SK-N-SH treated with all-trans-retinoic acid at 6 μM for 48 hours (cell line): ENCODE data around the gene ANKUB1.

ENCODE experiments used
- ATAC-seq: fragments of 200-7000 bp; cut with Tn5 transposase; 3 replicates; pipeline ENCODE4 v1.9.1; 2020; ENCODE audit warnings: mild to moderate bottlenecking, moderate library complexity
- ARNTL ChIP-seq: fragments of 450-650 bp; formaldehyde crosslinking; IDR thresholded peaks from 2 replicates; pipeline ENCODE4 v1.5.0; 2020; ENCODE audit warnings: low read depth, mild to moderate bottlenecking, moderate library complexity, borderline replicate concordance
- BACH2 ChIP-seq: fragments of 250-450 bp; sonication (Bioruptor Pico); IDR thresholded peaks from 2 replicates; pipeline ENCODE4 v1.9.0; 2021; ENCODE audit warnings: mild to moderate bottlenecking, borderline replicate concordance
- CSDC2 ChIP-seq: fragments of 250-450 bp; sonication (Bioruptor Pico); IDR thresholded peaks from 2 replicates; pipeline ENCODE4 v1.5.0; 2020; ENCODE audit warnings: mild to moderate bottlenecking, moderate library complexity
- CSRNP3 ChIP-seq: fragments of 250-450 bp; sonication (Bioruptor Pico); IDR thresholded peaks from 2 replicates; pipeline ENCODE4 v1.5.1; 2021; ENCODE audit warnings: mild to moderate bottlenecking, moderate library complexity
- ESRRG ChIP-seq: fragments of 250-450 bp; sonication (Bioruptor Pico); IDR thresholded peaks from 2 replicates; pipeline ENCODE4 v1.6.1; 2021; ENCODE audit warnings: mild to moderate bottlenecking
- ISL1 ChIP-seq: fragments of 250-450 bp; sonication (Bioruptor Pico); IDR thresholded peaks from 2 replicates; pipeline ENCODE4 v2.1.2; 2022; ENCODE audit warnings: mild to moderate bottlenecking, moderate library complexity
- OSR1 ChIP-seq: fragments of 250-450 bp; sonication (Bioruptor Pico); IDR thresholded peaks from 2 replicates; pipeline ENCODE4 v1.8.0; 2022; ENCODE audit warnings: moderate library complexity, mild to moderate bottlenecking, inconsistent platforms
- PATZ1 ChIP-seq: fragments of 250-450 bp; sonication (Bioruptor Pico); IDR thresholded peaks from 2 replicates; pipeline ENCODE4 v1.8.0; 2020; ENCODE audit warnings: mild to moderate bottlenecking, moderate library complexity, borderline replicate concordance
- PPARA ChIP-seq: fragments of 250-450 bp; sonication (Bioruptor Pico); IDR thresholded peaks from 2 replicates; pipeline ENCODE4 v1.5.0; 2020; ENCODE audit warnings: mild to moderate bottlenecking, borderline replicate concordance
- SNAI2 ChIP-seq: fragments of 250-450 bp; sonication (Bioruptor Pico); IDR thresholded peaks from 2 replicates; pipeline ENCODE4 v1.5.0; 2020; ENCODE audit warnings: mild to moderate bottlenecking, moderate library complexity
- TCF4 ChIP-seq: fragments of 250-450 bp; sonication (Bioruptor Pico); IDR thresholded peaks from 2 replicates; pipeline ENCODE4 v1.8.0; 2021; ENCODE audit warnings: mild to moderate bottlenecking, moderate library complexity, borderline replicate concordance
- TOX ChIP-seq: fragments of 250-450 bp; sonication (Bioruptor Pico); IDR thresholded peaks from 2 replicates; pipeline ENCODE4 v1.8.0; 2021; ENCODE audit warnings: mild to moderate bottlenecking, moderate library complexity, borderline replicate concordance
- ZC3H10 ChIP-seq: fragments of 250-450 bp; sonication (Bioruptor Pico); IDR thresholded peaks from 2 replicates; pipeline ENCODE4 v1.5.1; 2021; ENCODE audit warnings: mild to moderate bottlenecking, moderate library complexity
- ZFP3 ChIP-seq: fragments of 250-450 bp; sonication (Bioruptor Pico); IDR thresholded peaks from 2 replicates; pipeline ENCODE4 v1.5.0; 2020; ENCODE audit warnings: mild to moderate bottlenecking, moderate library complexity
- ZNF565 ChIP-seq: fragments of 450-650 bp; formaldehyde crosslinking; conservative IDR thresholded peaks from 2 replicates; pipeline ENCODE4 v1.5.0; 2020; ENCODE audit warnings: low read depth, mild to moderate bottlenecking, moderate library complexity
- ZNF70 ChIP-seq: fragments of 450-650 bp; formaldehyde crosslinking; IDR thresholded peaks from 2 replicates; pipeline ENCODE4 v1.5.0; 2020; ENCODE audit warnings: mild to moderate bottlenecking, moderate library complexity
- ZNF8 ChIP-seq: fragments of 450-650 bp; formaldehyde crosslinking; IDR thresholded peaks from 2 replicates; pipeline ENCODE4 v1.5.0; 2020; ENCODE audit warnings: mild to moderate bottlenecking, moderate library complexity
- TF ChIP-seq, protein P1 (sequence below): fragments of 250-450 bp; sonication (Bioruptor Pico); IDR thresholded peaks from 2 replicates; pipeline ENCODE4 v1.5.0; 2020; ENCODE audit warnings: mild to moderate bottlenecking, moderate library complexity
- TF ChIP-seq, protein P2 (sequence below): fragments of 250-450 bp; sonication (Bioruptor Pico); IDR thresholded peaks from 2 replicates; pipeline ENCODE4 v1.8.0; 2021; ENCODE audit warnings: low read depth, mild to moderate bottlenecking, moderate library complexity, borderline replicate concordance
- TF ChIP-seq, protein P3 (sequence below): fragments of 250-450 bp; sonication (Bioruptor Pico); IDR thresholded peaks from 2 replicates; pipeline ENCODE4 v1.5.1; 2020; ENCODE audit warnings: low read depth, mild to moderate bottlenecking, moderate library complexity

The ANKUB1 gene

DNA sequence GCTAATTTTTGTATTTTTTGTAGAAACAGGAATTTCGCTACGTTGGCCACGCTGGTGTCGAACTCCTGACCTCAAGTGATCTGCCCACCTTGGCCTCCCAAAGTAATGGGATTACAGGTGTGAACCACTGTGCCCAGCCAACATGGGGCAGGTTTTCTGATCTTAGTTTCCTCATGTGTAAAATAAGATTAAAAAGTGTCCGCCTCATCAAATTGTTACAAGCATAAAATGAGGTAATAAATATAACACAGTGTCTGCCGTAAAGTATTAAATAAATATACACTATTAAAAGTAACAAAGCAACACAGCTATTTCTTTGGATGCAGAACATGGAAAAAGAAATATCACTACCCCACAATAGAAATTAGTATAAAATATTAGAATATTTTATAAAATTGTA lies 23.6 kb downstream of the ANKUB1 start:
- TF ChIP-seq ZFP3 (no peak), ZNF565 (CRISPR knock-in tag) (no peak), ARNTL (CRISPR knock-in tag) (no peak), CSRNP3 (CRISPR knock-in tag) (no peak), PATZ1 (no peak), TOX (CRISPR knock-in tag) (no peak), ZNF70 (CRISPR knock-in tag) (no peak), BACH2 (CRISPR knock-in tag) (no peak), PPARA (no peak), ZNF8 (CRISPR knock-in tag) (no peak), ZC3H10 (CRISPR knock-in tag) (no peak), CSDC2 (CRISPR knock-in tag) (no peak), ESRRG (CRISPR knock-in tag) (no peak), ISL1 (CRISPR knock-in tag) (no peak), OSR1 (CRISPR knock-in tag) (no peak)
- TF ChIP-seq, protein P1, sequence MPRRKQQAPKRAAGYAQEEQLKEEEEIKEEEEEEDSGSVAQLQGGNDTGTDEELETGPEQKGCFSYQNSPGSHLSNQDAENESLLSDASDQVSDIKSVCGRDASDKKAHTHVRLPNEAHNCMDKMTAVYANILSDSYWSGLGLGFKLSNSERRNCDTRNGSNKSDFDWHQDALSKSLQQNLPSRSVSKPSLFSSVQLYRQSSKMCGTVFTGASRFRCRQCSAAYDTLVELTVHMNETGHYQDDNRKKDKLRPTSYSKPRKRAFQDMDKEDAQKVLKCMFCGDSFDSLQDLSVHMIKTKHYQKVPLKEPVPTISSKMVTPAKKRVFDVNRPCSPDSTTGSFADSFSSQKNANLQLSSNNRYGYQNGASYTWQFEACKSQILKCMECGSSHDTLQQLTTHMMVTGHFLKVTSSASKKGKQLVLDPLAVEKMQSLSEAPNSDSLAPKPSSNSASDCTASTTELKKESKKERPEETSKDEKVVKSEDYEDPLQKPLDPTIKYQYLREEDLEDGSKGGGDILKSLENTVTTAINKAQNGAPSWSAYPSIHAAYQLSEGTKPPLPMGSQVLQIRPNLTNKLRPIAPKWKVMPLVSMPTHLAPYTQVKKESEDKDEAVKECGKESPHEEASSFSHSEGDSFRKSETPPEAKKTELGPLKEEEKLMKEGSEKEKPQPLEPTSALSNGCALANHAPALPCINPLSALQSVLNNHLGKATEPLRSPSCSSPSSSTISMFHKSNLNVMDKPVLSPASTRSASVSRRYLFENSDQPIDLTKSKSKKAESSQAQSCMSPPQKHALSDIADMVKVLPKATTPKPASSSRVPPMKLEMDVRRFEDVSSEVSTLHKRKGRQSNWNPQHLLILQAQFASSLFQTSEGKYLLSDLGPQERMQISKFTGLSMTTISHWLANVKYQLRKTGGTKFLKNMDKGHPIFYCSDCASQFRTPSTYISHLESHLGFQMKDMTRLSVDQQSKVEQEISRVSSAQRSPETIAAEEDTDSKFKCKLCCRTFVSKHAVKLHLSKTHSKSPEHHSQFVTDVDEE: no peak
- TF ChIP-seq, protein P2, sequence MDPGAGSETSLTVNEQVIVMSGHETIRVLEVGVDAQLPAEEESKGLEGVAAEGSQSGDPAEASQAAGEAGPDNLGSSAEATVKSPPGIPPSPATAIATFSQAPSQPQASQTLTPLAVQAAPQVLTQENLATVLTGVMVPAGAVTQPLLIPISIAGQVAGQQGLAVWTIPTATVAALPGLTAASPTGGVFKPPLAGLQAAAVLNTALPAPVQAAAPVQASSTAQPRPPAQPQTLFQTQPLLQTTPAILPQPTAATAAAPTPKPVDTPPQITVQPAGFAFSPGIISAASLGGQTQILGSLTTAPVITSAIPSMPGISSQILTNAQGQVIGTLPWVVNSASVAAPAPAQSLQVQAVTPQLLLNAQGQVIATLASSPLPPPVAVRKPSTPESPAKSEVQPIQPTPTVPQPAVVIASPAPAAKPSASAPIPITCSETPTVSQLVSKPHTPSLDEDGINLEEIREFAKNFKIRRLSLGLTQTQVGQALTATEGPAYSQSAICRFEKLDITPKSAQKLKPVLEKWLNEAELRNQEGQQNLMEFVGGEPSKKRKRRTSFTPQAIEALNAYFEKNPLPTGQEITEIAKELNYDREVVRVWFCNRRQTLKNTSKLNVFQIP (CRISPR knock-in tag): no peak
- no peak for ATAC-seq

DNA sequence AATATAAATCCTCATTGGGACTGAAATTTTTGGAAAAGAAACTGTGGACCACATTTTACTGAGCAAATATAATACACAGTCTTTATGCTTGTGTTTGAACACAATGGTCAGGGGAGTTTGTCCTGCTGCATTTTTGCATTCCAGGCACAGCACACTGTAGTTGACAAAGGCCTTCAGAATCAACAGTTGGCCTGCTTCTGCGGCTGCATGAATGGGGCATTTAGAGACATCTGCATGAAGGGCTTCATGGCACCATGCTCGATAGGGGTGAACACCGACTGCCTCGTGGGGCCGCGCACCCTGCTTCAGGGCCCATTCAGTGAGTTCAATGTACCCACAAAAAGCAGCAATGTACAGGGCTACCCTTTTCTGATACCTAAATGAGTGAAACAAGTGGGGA lies 24.6 kb downstream of the ANKUB1 start:
- no peak for ATAC-seq
- TF ChIP-seq OSR1 (CRISPR knock-in tag): no peak
- TF ChIP-seq, protein P1: no peak
- TF ChIP-seq, protein P3, sequence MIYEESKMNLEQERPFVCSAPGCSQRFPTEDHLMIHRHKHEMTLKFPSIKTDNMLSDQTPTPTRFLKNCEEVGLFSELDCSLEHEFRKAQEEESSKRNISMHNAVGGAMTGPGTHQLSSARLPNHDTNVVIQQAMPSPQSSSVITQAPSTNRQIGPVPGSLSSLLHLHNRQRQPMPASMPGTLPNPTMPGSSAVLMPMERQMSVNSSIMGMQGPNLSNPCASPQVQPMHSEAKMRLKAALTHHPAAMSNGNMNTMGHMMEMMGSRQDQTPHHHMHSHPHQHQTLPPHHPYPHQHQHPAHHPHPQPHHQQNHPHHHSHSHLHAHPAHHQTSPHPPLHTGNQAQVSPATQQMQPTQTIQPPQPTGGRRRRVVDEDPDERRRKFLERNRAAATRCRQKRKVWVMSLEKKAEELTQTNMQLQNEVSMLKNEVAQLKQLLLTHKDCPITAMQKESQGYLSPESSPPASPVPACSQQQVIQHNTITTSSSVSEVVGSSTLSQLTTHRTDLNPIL (CRISPR knock-in tag): no peak
- no peak for TF ChIP-seq ARNTL (CRISPR knock-in tag)
- no peak for TF ChIP-seq ZNF565 (CRISPR knock-in tag)
- no peak for TF ChIP-seq TCF4 (CRISPR knock-in tag)
- no peak for TF ChIP-seq CSRNP3 (CRISPR knock-in tag)
- no peak for TF ChIP-seq ISL1 (CRISPR knock-in tag)
- TF ChIP-seq ZFP3: no peak
- TF ChIP-seq PATZ1: no peak
- no peak for TF ChIP-seq SNAI2 (CRISPR knock-in tag)
- TF ChIP-seq TOX (CRISPR knock-in tag): no peak
- no peak for TF ChIP-seq CSDC2 (CRISPR knock-in tag)
- no peak for TF ChIP-seq ZC3H10 (CRISPR knock-in tag)
